GM12875 (cell line): ENCODE data around the gene SH3PXD2A.
"Not testable (repeated sequence)": the region's sequence is repeated elsewhere in the genome, so short reads cannot be mapped to it uniquely, and the experiment has no call there.

Source experiments
- H3K4me3 ChIP-seq: one replicate; pipeline ENCODE4 v1.5.1; 2011; ENCODE audit warnings: low read depth, low read length, control low read depth
- CTCF ChIP-seq: IDR thresholded peaks from 2 replicates; pipeline ENCODE4 v1.5.1; 2011; ENCODE audit warnings: low read depth, mild to moderate bottlenecking, control low read depth, inconsistent platforms, low read length, moderate library complexity, borderline replicate concordance; ENCODE audit not compliant: insufficient read depth

Gene SH3PXD2A

GRCh38 chr10:103764296-103765088 lies 90.9 kb downstream of the SH3PXD2A start:
- H3K4me3 ChIP-seq = no peak overlapping the region
- TF ChIP-seq CTCF = no peak

DNA sequence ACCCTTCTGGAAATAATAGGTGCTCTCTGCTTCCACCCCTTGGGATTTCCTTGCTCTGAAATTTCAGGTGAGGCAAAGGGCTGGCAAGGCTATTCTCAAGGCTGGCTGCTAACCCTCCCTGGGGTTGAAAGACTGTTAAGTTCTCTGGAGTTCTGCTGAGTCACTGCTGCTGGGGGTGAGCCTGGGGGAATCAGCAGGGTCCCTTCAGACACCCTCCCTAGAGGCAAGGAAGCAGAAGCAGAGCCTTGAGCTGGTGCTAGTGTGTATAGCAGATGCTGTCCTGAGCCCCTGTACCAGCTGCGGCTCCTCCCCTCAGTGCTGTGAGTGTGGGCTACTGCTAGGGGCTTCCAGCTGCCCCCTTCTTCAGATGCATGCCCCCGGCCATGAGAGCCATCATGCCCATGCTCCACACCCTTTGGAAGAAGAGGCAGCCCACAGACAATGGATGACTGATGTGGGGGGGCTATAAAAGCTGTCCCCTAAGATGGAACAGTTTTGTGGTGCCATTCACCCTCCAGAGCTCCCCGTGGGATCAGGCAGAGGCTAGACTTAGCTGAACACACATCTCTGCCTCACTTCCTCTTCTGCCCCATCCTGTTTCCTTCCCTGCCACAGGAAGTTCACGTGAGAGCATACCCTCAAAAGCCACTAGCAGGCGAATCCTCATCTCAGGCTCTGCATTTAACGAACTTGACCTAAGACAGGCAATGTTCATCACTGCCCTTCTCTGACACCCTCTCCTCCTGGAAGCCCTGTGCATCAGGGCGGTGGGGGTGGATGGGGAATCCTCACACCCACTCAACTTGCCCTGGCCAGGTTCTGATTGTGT lies 91.8 kb downstream of the SH3PXD2A start:
- no peak for TF ChIP-seq CTCF
- H3K4me3 ChIP-seq = no peak overlapping the region

GRCh38 chr10:103762916-103763315 lies 92.5 kb downstream of the SH3PXD2A start:
- TF ChIP-seq CTCF = no peak
- no peak overlapping the region for H3K4me3 ChIP-seq

GRCh38 chr10:103762162-103762561 lies 93.2 kb downstream of the SH3PXD2A start:
- H3K4me3 ChIP-seq = no peak overlapping the region
- TF ChIP-seq CTCF = no peak

DNA sequence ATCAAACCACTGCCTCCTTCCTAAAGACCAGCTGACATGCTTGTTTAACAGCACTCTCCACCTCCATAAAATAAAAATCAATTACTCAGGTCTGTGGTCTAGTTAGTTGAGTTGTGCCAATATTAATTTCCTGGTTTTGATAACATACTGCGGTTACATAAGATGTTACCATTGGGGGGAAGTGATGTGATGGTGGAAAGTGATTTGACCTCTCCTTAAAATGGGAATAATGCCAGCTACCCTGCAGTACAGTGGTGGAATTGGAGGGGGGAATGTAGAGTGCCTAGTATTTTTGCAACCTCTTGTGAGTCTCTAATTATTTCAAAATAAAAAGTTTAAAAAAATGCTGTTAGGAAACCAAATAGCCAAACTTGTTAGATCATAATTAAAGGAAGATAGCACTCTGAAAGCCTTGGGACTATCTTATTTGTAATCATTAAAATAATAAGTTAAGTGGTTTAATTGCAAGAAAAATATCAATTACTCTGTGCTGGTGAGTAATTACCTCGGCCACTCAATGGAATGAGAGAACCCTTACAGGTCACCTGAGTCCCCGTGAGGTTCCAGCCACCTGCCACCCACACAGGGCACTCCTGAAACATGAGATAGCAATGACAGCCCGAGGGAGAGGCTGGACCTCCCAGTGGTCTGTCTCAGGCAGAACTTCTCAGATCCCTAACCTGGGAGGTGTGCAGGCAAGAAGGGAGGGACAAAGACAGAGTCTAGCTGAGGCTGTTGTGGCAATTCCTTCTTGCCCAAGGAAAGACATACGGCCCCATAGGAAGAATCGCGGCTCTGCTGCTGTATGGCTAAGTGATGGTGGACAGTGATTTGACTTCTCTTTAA lies 94.1 kb downstream of the SH3PXD2A start:
- H3K4me3 ChIP-seq = no peak overlapping the region
- no peak for TF ChIP-seq CTCF

DNA sequence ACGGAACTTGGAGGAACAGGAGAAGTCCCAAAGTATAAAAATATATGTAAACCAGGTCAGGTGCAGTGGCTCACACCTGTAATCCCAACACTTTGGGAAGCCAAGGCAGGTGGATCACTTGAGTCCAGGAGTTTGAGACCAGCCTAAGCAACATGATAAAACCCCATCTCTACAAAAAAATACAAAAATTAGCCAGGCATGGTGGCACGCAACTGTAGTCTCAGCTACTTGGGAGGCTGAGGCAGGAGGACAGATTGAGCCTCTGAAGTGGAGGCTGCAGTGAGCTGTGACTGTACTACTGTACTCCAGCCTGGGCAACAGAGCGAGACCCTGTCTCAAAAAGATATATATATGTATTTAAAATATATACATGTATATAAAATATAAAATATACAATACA lies 95.1 kb downstream of the SH3PXD2A start:
- not testable (repeated sequence) for H3K4me3 ChIP-seq

GRCh38 chr10:103759100-103759781 lies 96.1 kb downstream of the SH3PXD2A start:
- H3K4me3 ChIP-seq = no peak overlapping the region
- no peak for TF ChIP-seq CTCF
